Kidney (tissue), 14 donors: ENCODE data around the gene ZFAND3. TPM values are rescaled to one million over a fixed set of nuclear protein-coding genes. Genes with fewer than 3 reads are reported as not detected.

Source experiments
- DNase-seq, 5 donors: peaks; one replicate each; pipeline ENCODE4 v3.0.0-alpha.2; 2013 to 2020
- FAIRE-seq: peaks from 2 replicates; lab custom pipeline; 2012; peaks lifted over from hg19 to GRCh38; lab: Jason Lieb, UNC
- H3K27ac ChIP-seq, 2 donors: one replicate each; pipeline ENCODE4 v1.7.0; 2013; ENCODE audit warnings: low read depth in 2 of 2, low read length in 2 of 2, inconsistent platforms in 1 of 2
- H3K27me3 ChIP-seq: one replicate; pipeline ENCODE4 v1.7.1; 2013; ENCODE audit warnings: low read length, inconsistent platforms; ENCODE audit not compliant: control insufficient read depth, insufficient read depth
- H3K36me3 ChIP-seq, 3 donors: one replicate each; pipeline versions ENCODE4 v1.7.0 to v1.7.1; 2013; ENCODE audit warnings: low read length in 3 of 3, control low read depth in 1 of 3, inconsistent platforms in 1 of 3; ENCODE audit not compliant: insufficient read depth in 3 of 3, control insufficient read depth in 2 of 3
- H3K4me1 ChIP-seq, 3 donors: one replicate each; pipeline versions ENCODE4 v1.7.0 to v1.7.1; 2013; ENCODE audit warnings: low read length in 3 of 3, inconsistent platforms in 1 of 3, low read depth in 1 of 3; ENCODE audit not compliant: control insufficient read depth in 2 of 3, insufficient read depth in 2 of 3
- H3K4me3 ChIP-seq, 3 donors: one replicate each; pipeline versions ENCODE4 v1.7.0 to v1.8.1; 2013; ENCODE audit warnings: low read length in 3 of 3, control low read depth in 1 of 3, inconsistent platforms in 1 of 3
- H3K9ac ChIP-seq, 3 donors: one replicate each; pipeline versions ENCODE4 v1.7.0 to v1.7.1; 2013; ENCODE audit warnings: low read length in 3 of 3, control low read depth in 1 of 3, inconsistent platforms in 1 of 3
- H3K9me3 ChIP-seq, 3 donors: one replicate each; pipeline versions ENCODE4 v1.7.0 to v1.7.1; 2013; ENCODE audit warnings: low read length in 3 of 3, control low read depth in 1 of 3, inconsistent platforms in 1 of 3; ENCODE audit not compliant: control insufficient read depth in 2 of 3, insufficient read depth in 1 of 3
- intact Hi-C: fragments of 100-400 bp; cut with DNase I; formaldehyde crosslinking; loops from one replicate; pipeline ENCODE4 v1.11.1; 2022
- polyA plus RNA-seq: library from polyadenylated mRNA; stranded (reverse); fragments of 350-450 nt; fragmentation: Illumina TruSeq; extraction: RNeasy Lipid Tissue Mini Kit (QIAGEN cat#74804); gene quantifications from one replicate; pipeline ENCODE4 v1.2.3, GENCODE V29; 2014; ENCODE audit warnings: low read depth, low replicate concordance; ENCODE audit not compliant: insufficient read depth
- total RNA-seq: library from RNA; stranded (reverse); fragmentation: NEBNext Ultra II Directional; extraction: Animal tissue kit (Norgen Biotek cat#: 25700); gene quantifications from one replicate; pipeline ENCODE4 v1.2.1, GENCODE V29; 2021
- TF ChIP-seq, protein P1 (sequence below): IDR thresholded peaks from 3 replicates; pipeline ENCODE4 v1.5.1; 2012; ENCODE audit warnings: mild to moderate bottlenecking, moderate library complexity, borderline replicate concordance; ENCODE audit not compliant: insufficient read depth; ENCODE audit errors: extremely low read depth
- donor health status: control.
- donor health status: control.
- donor health status: control.
- donor health status: control.
- donor health status: control.
- donor health status: DM: yes; HTN: yes; CAD: no.
- donor health status: Normal renal cell carcinoma (clear cell type).

ZFAND3 gene
- total and polyA plus RNA-seq, 2 donors from 2014 or later, result 44.6 to 104 TPM

DNA sequence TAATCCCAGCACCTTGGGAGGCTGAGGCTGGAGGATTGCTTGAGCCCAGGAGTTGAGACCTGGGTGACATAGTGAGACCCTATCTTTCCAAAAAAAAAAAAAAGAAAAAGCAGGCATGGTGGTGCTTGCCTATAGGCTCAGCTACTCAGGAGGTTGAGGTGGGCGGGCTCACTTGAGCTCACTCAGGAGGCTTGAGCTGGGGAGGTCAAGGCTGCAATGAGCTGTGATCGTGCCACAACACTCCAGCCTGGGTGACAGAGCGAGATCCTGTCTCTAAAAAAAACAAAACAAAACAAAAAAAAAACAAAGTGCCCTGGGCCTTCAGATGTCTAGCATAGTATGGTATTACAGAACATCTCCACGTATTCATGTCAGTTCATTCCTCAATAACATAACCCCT is 42.9 kb downstream of the ZFAND3 start:
- Histone ChIP-seq H3K4me3 (no peak overlapping the region), H3K36me3 (no peaks in the 10 kb centered on the region), H3K9me3 (no peaks in the 10 kb centered on the region), H3K9ac (no peak overlapping the region), H3K27ac (no peak overlapping the region), H3K4me1 (peaks cover 0 to 7% (median 0%) of the 10 kb centered on the region in 3 donors), H3K27me3 (no peaks in the 10 kb centered on the region)
- TF ChIP-seq, protein P1, sequence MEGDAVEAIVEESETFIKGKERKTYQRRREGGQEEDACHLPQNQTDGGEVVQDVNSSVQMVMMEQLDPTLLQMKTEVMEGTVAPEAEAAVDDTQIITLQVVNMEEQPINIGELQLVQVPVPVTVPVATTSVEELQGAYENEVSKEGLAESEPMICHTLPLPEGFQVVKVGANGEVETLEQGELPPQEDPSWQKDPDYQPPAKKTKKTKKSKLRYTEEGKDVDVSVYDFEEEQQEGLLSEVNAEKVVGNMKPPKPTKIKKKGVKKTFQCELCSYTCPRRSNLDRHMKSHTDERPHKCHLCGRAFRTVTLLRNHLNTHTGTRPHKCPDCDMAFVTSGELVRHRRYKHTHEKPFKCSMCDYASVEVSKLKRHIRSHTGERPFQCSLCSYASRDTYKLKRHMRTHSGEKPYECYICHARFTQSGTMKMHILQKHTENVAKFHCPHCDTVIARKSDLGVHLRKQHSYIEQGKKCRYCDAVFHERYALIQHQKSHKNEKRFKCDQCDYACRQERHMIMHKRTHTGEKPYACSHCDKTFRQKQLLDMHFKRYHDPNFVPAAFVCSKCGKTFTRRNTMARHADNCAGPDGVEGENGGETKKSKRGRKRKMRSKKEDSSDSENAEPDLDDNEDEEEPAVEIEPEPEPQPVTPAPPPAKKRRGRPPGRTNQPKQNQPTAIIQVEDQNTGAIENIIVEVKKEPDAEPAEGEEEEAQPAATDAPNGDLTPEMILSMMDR, result no peak
- intact Hi-C loops, result no loop called here
- DNase-seq (no peak), FAIRE-seq (no peak)

DNA sequence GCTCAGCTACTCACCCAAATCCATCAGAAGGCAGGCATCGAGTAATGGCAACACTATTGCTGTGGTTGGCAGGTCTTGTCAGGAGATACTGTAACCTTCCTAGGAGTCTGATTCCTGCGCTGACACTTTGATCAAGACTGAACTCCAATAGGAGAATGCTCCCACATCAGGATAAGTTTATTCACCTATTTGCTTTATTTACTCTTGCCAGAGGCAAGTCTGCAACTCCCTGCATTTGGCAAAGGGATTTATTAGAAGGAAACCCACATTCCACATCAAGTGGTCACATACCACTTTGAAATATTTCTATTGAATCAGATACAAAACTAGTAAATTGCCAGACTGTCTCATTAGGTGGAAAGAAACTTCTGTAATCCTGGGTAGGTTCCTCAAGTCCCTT is 43.5 kb downstream of the ZFAND3 start:
- H3K4me1 ChIP-seq, result peaks cover 0 to 7% (median 0%) of the 10 kb centered on the region in 3 donors
- no peak overlapping the region for H3K27ac ChIP-seq
- TF ChIP-seq, protein P1, result no peak
- no peaks in the 10 kb centered on the region for H3K36me3 ChIP-seq
- H3K27me3 ChIP-seq, result no peaks in the 10 kb centered on the region
- H3K9ac ChIP-seq, result no peak overlapping the region
- FAIRE-seq (no peak), DNase-seq (no peak)
- H3K4me3 ChIP-seq, result no peak overlapping the region
- no peaks in the 10 kb centered on the region for H3K9me3 ChIP-seq
- intact Hi-C loops, result no loop called here

DNA sequence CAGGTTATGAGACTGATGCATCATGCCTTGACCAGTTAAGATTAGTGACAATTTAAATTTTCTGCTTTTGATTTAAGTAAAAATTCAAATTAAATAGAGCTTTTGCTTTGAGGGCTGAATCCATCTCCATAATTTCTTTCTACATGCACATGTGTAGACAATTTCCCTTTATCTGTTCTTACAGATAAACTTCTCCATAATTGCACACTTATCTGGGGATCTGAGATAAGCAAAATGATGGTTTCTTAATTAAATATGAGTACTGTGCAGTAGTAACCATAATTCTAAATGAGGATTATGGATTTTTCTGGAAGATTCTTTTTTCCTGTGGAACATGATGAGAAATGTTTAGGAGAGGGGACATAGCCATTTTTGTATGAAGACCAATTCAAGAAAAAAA is 44.7 kb downstream of the ZFAND3 start:
- peaks cover 0 to 4% (median 0%) of the 10 kb centered on the region in 3 donors for H3K4me1 ChIP-seq
- no peak overlapping the region for H3K4me3 ChIP-seq
- no peak for DNase-seq
- H3K9ac ChIP-seq, result no peak overlapping the region
- no peaks in the 10 kb centered on the region for H3K27me3 ChIP-seq
- FAIRE-seq, result no peak
- no peaks in the 10 kb centered on the region for H3K9me3 ChIP-seq
- intact Hi-C loops, result no loop called here
- TF ChIP-seq, protein P1, result no peak
- H3K36me3 ChIP-seq, result no peaks in the 10 kb centered on the region
- no peak overlapping the region for H3K27ac ChIP-seq

DNA sequence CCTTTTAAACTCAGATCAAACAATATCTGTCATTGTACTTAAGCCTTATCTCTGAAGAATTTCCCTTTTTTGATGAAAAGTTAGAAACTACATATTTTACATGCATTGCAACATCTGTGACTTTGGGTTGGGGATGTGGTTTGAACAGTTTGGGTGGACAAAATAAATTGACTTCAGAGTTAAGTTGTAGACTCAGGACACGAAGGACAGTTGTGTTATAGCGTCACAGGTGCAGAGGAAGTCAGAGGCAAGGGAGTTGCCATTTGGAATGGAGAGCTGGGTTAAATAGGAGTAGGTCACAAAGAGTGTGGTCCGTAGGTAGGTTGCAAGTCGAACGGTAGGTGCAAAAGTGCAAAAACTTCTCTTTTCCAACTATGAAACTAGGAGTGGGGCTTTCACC is 46.0 kb downstream of the ZFAND3 start:
- intact Hi-C loops, result no loop called here
- peaks cover 0 to 4% (median 0%) of the 10 kb centered on the region in 3 donors for H3K4me1 ChIP-seq

More for the DNA sequence above, 46.0 kb downstream of the ZFAND3 start:
- no peak for FAIRE-seq
- H3K4me3 ChIP-seq, result no peak overlapping the region
- no peaks in the 10 kb centered on the region for H3K9me3 ChIP-seq
- H3K9ac ChIP-seq, result no peak overlapping the region
- H3K27ac ChIP-seq, result no peak overlapping the region
- H3K36me3 ChIP-seq, result no peaks in the 10 kb centered on the region
- no peak for DNase-seq
- TF ChIP-seq, protein P1, result no peak
- H3K27me3 ChIP-seq, result no peaks in the 10 kb centered on the region
